ENCODE results near the gene ADH1C. TPM values are rescaled to one million over a fixed set of nuclear protein-coding genes. Genes with fewer than 3 reads are reported as not detected.

Gene ADH1C
- total RNA-seq, result 1 to 10 TPM; 1.2 to 1.8 TPM
- 10 to 100 TPM; 17.9 to 26.4 (median 24.3) TPM for polyA plus RNA-seq (ENCODE audit: insufficient read length in 6 of 6)
- long read RNA-seq, donor 1, partial matches to known transcripts, result 9 of 11 reads
- long read RNA-seq, donor 1, other reads (novel, unspliced or antisense), result 0 of 11 reads
- long read RNA-seq, donor 2, partial matches to known transcripts, result 0 of 2 reads
- long read RNA-seq, donor 2, other reads (novel, unspliced or antisense), result 0 of 2 reads
- long read RNA-seq, donor 3, transcript ADH1C-204 (9 exons, 1,740 nt), result major isoform, 5 of 5 reads
- long read RNA-seq, donor 3, partial matches to known transcripts, result 0 of 5 reads
- long read RNA-seq, donor 3, other reads (novel, unspliced or antisense), result 0 of 5 reads
- long read RNA-seq, donor 4, partial matches to known transcripts, result 0 of 3 reads
- long read RNA-seq, donor 4, other reads (novel, unspliced or antisense), result 0 of 3 reads
- long read RNA-seq, donor 5, partial matches to known transcripts, result 0 of 3 reads
- long read RNA-seq, donor 5, other reads (novel, unspliced or antisense), result 0 of 3 reads
- long read RNA-seq, donor 6, partial matches to known transcripts, result 0 of 1 reads
- long read RNA-seq, donor 6, other reads (novel, unspliced or antisense), result 0 of 1 reads
- long read RNA-seq, donor 7, partial matches to known transcripts, result 0 of 4 reads
- long read RNA-seq, donor 7, other reads (novel, unspliced or antisense), result 0 of 4 reads
- long read RNA-seq, donor 8, partial matches to known transcripts, result 0 of 4 reads
- long read RNA-seq, donor 8, other reads (novel, unspliced or antisense), result 0 of 4 reads
- long read RNA-seq, donor 9, result 0 reads
- long read RNA-seq, donor 10, result 0 reads
- long read RNA-seq, donor 11, result 0 reads
- long read RNA-seq, donor 12, partial matches to known transcripts, result 11 of 14 reads
- long read RNA-seq, donor 12, other reads (novel, unspliced or antisense), result 0 of 14 reads

GRCh38 chr4:99352602-99353537 lies at the start of gene ADH1C:
ADH1C (minus strand) TSS chr4:99352746; CDS start chr4:99352675, 71 bp downstream.
- Histone ChIP-seq H3K27ac (no peak within 1 kb of the TSS), H3K27me3 (no peaks in the 10 kb centered on the region), H3K9me3 (peaks cover 0 to 7% of the 10 kb centered on the region in 2 donors), H3K4me3 (no peak within 1 kb of the TSS), H3K36me3 (no peaks in the 10 kb centered on the region), H3K4me1 (peaks cover 0 to 7% of the 10 kb centered on the region in 2 donors)
- ATAC-seq, result peak; percentile 80
- TF ChIP-seq, protein P1, sequence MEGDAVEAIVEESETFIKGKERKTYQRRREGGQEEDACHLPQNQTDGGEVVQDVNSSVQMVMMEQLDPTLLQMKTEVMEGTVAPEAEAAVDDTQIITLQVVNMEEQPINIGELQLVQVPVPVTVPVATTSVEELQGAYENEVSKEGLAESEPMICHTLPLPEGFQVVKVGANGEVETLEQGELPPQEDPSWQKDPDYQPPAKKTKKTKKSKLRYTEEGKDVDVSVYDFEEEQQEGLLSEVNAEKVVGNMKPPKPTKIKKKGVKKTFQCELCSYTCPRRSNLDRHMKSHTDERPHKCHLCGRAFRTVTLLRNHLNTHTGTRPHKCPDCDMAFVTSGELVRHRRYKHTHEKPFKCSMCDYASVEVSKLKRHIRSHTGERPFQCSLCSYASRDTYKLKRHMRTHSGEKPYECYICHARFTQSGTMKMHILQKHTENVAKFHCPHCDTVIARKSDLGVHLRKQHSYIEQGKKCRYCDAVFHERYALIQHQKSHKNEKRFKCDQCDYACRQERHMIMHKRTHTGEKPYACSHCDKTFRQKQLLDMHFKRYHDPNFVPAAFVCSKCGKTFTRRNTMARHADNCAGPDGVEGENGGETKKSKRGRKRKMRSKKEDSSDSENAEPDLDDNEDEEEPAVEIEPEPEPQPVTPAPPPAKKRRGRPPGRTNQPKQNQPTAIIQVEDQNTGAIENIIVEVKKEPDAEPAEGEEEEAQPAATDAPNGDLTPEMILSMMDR (IDR thresholded peaks at IDR 0.05), result no peak
- intact Hi-C loops (cut with DNase I), result no loop called here
- DNase-seq, result peak in 2 of 4 donors; percentile 40 to 68

GRCh38 chr4:99400831-99401230 lies 48.3 kb upstream of the ADH1C start:
- DNase-seq (no peak), ATAC-seq (no peak)
- Histone ChIP-seq H3K9me3 (peaks cover 0 to 7% of the 10 kb centered on the region in 2 donors), H3K4me3 (no peak overlapping the region), H3K27me3 (no peaks in the 10 kb centered on the region), H3K4me1 (peaks cover 12 to 17% of the 10 kb centered on the region in 2 donors), H3K27ac (no peak overlapping the region), H3K36me3 (no peaks in the 10 kb centered on the region)
- TF ChIP-seq, protein P1 (IDR thresholded peaks at IDR 0.05), result no peak
- intact Hi-C loops (cut with DNase I), result loop anchor here in 1 of 2 donors (5.0 kb wide), 1 partner anchor 284 kb away; no protein-coding TSS in a partner anchor

- H3K4me1 ChIP-seq, result peaks cover 0 to 13% of the 10 kb centered on the region in 2 donors
- DNase-seq (no peak), ATAC-seq (no peak)
- peaks cover 0 to 7% of the 10 kb centered on the region in 2 donors for H3K9me3 ChIP-seq
- no peak overlapping the region for H3K4me3 ChIP-seq
- no peak overlapping the region for H3K27ac ChIP-seq
- H3K27me3 ChIP-seq, result no peaks in the 10 kb centered on the region
- H3K36me3 ChIP-seq, result no peaks in the 10 kb centered on the region
- TF ChIP-seq, protein P1 (IDR thresholded peaks at IDR 0.05), result no peak
- intact Hi-C loops (cut with DNase I), result no loop called here
These were observed 46.5 kb upstream of the ADH1C start for GRCh38 chr4:99399017-99399416.

DNA sequence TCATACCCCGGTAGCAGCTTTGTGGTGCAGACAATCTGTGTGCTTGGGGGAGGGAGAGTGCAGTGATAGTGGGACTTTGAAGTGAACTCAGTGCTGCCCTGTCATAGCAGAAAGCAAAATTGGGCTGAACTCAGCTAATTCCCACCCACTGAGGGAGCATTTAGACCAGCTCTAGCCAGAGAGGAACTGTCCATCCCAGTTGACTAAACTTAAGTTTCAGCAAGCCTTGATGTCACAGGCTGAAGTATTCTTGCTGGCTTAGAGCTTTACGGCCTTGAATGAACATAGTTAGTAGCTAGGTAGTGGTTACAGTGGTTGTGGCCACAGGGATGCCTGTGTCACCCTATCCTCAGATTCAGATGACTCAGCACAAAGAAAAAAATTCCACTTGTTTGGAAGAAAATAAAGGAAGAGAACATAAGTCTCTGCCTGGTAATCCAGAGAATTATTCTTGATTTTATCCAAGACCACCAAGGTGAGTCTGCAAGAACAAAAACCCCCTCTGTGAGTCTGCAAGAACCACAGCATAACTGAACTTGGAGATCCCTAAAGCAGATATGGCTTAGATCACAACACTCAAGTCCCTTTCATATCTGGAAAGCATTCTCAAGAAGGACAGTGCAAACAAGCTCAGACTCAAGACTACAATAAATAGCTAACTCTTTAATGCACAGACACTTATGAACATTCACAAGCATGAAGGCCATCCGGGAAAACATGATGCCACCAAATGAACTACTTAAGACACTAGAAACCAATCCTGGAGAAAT lies 43.2 kb upstream of the ADH1C start:
- Histone ChIP-seq H3K27ac (peak overlapping the region; percentile 33 to 80), H3K36me3 (no peaks in the 10 kb centered on the region), H3K4me1 (peaks cover 0 to 8% of the 10 kb centered on the region in 2 donors), H3K9me3 (peaks cover 0 to 13% of the 10 kb centered on the region in 2 donors), H3K4me3 (no peak overlapping the region), H3K27me3 (no peaks in the 10 kb centered on the region)
- intact Hi-C loops (cut with DNase I), result no loop called here
- DNase-seq (no peak), ATAC-seq (peak; percentile 70)
- TF ChIP-seq, protein P1 (IDR thresholded peaks at IDR 0.05), result no peak

All from left lung (tissue), 14 donors.